Spleen (tissue), 7 donors: ENCODE measurements around the gene MIA2.

Experiments used
- POLR2A ChIP-seq, 3 donors: fragments of 450-650 bp; IDR thresholded peaks; one replicate each; pipeline ENCODE4 v1.5.1; 2017; ENCODE audit warnings: antibody characterized with exemption in 3 of 3, mild to moderate bottlenecking in 1 of 3
- TF ChIP-seq, protein P1 (sequence below), 11 experiments: fragments of 200-600 bp in 7 of 11; fragments of 450-650 bp in 4 of 11; sonication (generic) in 4 of 11; IDR thresholded peaks in 8 of 11; conservative IDR thresholded peaks in 3 of 11; 1 replicate in 7 of 11; 2 replicates in 4 of 11; pipeline versions ENCODE4 v1.4.0 to v1.8.0; 2016 to 2021; ENCODE audit warnings: antibody characterized with exemption in 11 of 11, inconsistent platforms in 4 of 11, mild to moderate bottlenecking in 1 of 11
- donor health status: DM: no; HTN: no; CAD: no; lungs with moderate emphysema.
- donor health status: DM: no; HTN: no; CAD: no.
- donor health status: DM: no; HTN: no; CAD: no.

DNA sequence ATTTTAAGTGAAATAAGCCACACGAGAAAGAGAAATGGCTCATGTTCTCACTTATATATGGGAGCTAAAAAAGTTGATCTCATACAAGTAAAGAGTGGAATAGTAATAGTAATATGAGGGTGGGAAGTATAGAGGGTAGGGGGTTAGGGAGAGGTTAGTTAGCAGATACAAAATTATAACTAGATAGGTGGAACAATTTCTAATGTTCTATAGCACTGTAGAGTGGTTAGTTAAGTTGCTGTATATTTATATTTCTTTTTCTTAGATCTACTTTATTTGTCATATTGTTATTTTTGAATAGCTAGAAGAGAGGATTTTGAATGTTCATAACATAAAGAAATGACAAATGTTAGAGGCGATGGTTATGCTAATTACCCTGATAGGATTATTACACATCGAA is 74.1 kb downstream of the MIA2 start:
- TF ChIP-seq, protein P1, sequence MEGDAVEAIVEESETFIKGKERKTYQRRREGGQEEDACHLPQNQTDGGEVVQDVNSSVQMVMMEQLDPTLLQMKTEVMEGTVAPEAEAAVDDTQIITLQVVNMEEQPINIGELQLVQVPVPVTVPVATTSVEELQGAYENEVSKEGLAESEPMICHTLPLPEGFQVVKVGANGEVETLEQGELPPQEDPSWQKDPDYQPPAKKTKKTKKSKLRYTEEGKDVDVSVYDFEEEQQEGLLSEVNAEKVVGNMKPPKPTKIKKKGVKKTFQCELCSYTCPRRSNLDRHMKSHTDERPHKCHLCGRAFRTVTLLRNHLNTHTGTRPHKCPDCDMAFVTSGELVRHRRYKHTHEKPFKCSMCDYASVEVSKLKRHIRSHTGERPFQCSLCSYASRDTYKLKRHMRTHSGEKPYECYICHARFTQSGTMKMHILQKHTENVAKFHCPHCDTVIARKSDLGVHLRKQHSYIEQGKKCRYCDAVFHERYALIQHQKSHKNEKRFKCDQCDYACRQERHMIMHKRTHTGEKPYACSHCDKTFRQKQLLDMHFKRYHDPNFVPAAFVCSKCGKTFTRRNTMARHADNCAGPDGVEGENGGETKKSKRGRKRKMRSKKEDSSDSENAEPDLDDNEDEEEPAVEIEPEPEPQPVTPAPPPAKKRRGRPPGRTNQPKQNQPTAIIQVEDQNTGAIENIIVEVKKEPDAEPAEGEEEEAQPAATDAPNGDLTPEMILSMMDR (IDR thresholded peaks at IDR 0.05 in 8 of 11, conservative IDR thresholded peaks at IDR 0.05 in 3 of 11) = no peak
- TF ChIP-seq POLR2A (IDR thresholded peaks at IDR 0.05) = no peak
